Osteocyte (in vitro differentiated cells): ENCODE results near the gene MRPS18C. TPM values are rescaled to one million over a fixed set of nuclear protein-coding genes. Genes with fewer than 3 reads are reported as not detected.
"Not testable (repeated sequence)": the region's sequence is repeated elsewhere in the genome, so short reads cannot be mapped to it uniquely, and the experiment has no call there.

Experiments used
- DNase-seq: peaks from one replicate; pipeline ENCODE4 v3.0.0; 2021; ENCODE audit warnings: mixed read lengths; ENCODE audit not compliant: unreplicated experiment; ENCODE audit errors: extremely low spot score
- H3K27ac Mint-ChIP-seq: one replicate; pipeline ENCODE4 v1.8.0; 2021; ENCODE audit warnings: mild to moderate bottlenecking, mixed read lengths; ENCODE audit not compliant: unreplicated experiment
- H3K27me3 Mint-ChIP-seq: one replicate; pipeline ENCODE4 v1.8.0; 2021; ENCODE audit warnings: mixed read lengths; ENCODE audit not compliant: unreplicated experiment
- H3K36me3 Mint-ChIP-seq: one replicate; pipeline ENCODE4 v1.8.0; 2021; ENCODE audit warnings: mixed read lengths; ENCODE audit not compliant: unreplicated experiment
- H3K4me1 Mint-ChIP-seq: one replicate; pipeline ENCODE4 v1.8.0; 2021; ENCODE audit warnings: mixed read lengths; ENCODE audit not compliant: unreplicated experiment
- H3K4me3 Mint-ChIP-seq: one replicate; pipeline ENCODE4 v1.8.0; 2021; ENCODE audit warnings: mild to moderate bottlenecking, moderate library complexity, mixed read lengths; ENCODE audit not compliant: unreplicated experiment
- H3K9me3 Mint-ChIP-seq: one replicate; pipeline ENCODE4 v1.8.0; 2021; ENCODE audit warnings: mixed read lengths; ENCODE audit not compliant: unreplicated experiment
- total RNA-seq: library from RNA; stranded (reverse); gene quantifications from 2 replicates; pipeline ENCODE4 v1.2.1, GENCODE V29; 2021
- TF ChIP-seq, protein P1 (sequence below): fragments of 200-600 bp; sonication (generic); IDR thresholded peaks from 2 replicates; pipeline ENCODE4 v1.5.0; 2021; ENCODE audit warnings: antibody characterized with exemption, mild to moderate bottlenecking, moderate library complexity

Gene MRPS18C
- total RNA-seq, 1 donor from 2014 or later = 38.9 TPM

GRCh38 chr4:83484500-83485461 is 28.9 kb downstream of the MRPS18C start, which contains the start of gene ABRAXAS1:
Gene ABRAXAS1, minus strand, starts transcription at chr4:83485100. Its CDS starts 28 bp downstream, at chr4:83485072.
- DNase-seq = peak; percentile 98
- Mint-ChIP-seq H3K4me1 (peaks cover 14% of the 10 kb centered on the region), H3K9me3 (no peaks in the 10 kb centered on the region), H3K27me3 (peaks cover 1% of the 10 kb centered on the region), H3K36me3 (peaks cover 3% of the 10 kb centered on the region), H3K4me3 (peak within 1 kb of the TSS; percentile 97), H3K27ac (peak within 1 kb of the TSS; percentile 97)
- TF ChIP-seq, protein P1, sequence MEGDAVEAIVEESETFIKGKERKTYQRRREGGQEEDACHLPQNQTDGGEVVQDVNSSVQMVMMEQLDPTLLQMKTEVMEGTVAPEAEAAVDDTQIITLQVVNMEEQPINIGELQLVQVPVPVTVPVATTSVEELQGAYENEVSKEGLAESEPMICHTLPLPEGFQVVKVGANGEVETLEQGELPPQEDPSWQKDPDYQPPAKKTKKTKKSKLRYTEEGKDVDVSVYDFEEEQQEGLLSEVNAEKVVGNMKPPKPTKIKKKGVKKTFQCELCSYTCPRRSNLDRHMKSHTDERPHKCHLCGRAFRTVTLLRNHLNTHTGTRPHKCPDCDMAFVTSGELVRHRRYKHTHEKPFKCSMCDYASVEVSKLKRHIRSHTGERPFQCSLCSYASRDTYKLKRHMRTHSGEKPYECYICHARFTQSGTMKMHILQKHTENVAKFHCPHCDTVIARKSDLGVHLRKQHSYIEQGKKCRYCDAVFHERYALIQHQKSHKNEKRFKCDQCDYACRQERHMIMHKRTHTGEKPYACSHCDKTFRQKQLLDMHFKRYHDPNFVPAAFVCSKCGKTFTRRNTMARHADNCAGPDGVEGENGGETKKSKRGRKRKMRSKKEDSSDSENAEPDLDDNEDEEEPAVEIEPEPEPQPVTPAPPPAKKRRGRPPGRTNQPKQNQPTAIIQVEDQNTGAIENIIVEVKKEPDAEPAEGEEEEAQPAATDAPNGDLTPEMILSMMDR = no peak

DNA sequence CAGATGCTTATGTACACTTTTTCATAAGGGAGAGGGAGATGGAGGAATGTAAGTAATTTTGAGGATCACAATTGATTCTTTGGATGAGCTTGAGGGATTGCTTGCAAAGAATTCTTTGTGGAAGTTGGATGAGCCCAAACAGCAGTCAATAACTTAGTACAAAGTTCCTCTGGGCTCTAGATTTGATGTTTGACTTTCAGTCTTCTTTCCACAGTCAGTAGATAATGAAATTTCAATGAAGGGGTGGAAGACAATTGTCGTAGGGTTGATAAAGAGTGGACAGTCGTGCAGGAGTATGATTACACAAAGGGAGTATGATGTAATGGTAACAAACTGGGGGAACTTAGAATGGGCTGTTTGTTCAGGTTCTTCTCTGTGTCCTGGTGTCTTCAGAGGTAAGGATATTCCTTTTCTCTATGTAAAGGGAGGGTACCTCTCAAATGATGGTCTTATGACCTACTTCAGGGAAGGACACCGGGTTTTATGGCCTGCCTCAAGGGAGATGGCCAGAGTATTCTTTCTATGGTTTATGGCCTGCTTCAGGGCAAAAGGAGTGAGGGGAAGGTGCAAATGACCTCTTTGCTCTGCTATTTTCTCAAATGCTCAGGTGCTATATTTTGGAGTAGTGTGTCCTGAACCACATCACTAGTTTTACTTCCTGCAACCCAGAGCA is 30.7 kb downstream of the MRPS18C start:
- no peak for DNase-seq
- no peak overlapping the region for H3K27ac Mint-ChIP-seq
- H3K27me3 Mint-ChIP-seq = peaks cover 5% of the 10 kb centered on the region
- TF ChIP-seq, protein P1 = no peak
- H3K36me3 Mint-ChIP-seq = no peaks in the 10 kb centered on the region
- H3K4me3 Mint-ChIP-seq = no peak overlapping the region
- H3K4me1 Mint-ChIP-seq = peaks cover 14% of the 10 kb centered on the region
- no peaks in the 10 kb centered on the region for H3K9me3 Mint-ChIP-seq

DNA sequence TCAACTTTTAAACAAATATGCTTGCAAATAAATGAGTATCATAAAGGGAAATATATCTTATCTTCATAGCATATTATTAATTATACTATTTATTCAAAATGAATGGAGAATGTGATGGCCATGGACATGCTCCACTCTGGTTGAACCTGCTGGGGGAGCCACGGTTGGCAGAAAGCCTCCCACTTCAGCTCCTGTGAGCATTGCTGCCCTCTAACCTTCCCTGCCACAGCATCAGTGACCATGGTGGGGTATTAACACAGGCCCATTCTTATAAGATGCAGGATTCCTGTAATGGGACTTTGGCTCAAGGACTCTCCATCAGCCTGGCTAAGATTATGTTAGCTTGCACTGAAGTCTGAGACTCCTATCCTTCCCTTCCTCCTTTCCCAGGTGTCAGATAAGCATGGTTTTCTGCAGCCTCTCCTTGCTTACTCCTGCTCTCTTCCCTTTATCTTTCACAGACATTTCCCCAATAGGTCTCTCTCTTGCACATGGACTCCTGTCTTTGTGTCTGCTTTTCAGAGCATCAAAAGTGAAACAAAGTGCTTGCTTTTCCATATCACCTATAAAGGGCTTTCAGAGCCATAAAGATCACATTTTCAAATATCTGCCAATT is 34.0 kb downstream of the MRPS18C start:
- no peaks in the 10 kb centered on the region for H3K9me3 Mint-ChIP-seq
- H3K27ac Mint-ChIP-seq = no peak overlapping the region
- H3K4me1 Mint-ChIP-seq = peaks cover 4% of the 10 kb centered on the region
- DNase-seq = no peak
- H3K27me3 Mint-ChIP-seq = peaks cover 5% of the 10 kb centered on the region
- H3K4me3 Mint-ChIP-seq = no peak overlapping the region
- TF ChIP-seq, protein P1 = no peak
- no peaks in the 10 kb centered on the region for H3K36me3 Mint-ChIP-seq

DNA sequence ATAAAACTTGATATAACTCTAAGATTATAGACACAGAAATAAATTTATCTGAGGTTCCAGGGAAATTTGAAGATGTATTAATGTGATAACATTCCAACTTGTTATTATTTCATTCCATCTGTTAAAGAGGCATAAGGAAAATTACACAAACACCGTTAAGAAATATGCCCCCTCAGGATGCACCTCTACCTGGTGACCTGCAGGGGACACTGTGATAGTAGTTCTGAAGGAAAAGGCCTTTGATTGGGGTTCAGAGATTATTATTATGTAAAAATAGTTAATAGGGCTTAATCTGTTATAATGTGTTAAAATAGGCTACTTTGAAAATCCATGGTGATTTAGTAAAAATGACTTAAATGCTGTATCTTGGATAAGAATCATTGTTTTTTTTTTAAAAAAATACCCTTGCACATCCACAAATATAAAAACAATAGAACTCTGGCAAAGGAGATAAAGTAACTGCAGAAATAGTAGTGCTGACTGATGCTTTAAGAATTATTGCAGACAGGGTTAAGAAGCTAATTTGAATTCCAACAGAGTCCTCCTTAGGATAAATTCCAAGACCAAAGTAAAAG is 35.1 kb downstream of the MRPS18C start:
- DNase-seq = no peak
- no peak overlapping the region for H3K27ac Mint-ChIP-seq
- no peaks in the 10 kb centered on the region for H3K4me1 Mint-ChIP-seq
- TF ChIP-seq, protein P1 = peak; percentile 69
- no peaks in the 10 kb centered on the region for H3K36me3 Mint-ChIP-seq
- H3K27me3 Mint-ChIP-seq = peaks cover 5% of the 10 kb centered on the region
- H3K4me3 Mint-ChIP-seq = no peak overlapping the region
- no peaks in the 10 kb centered on the region for H3K9me3 Mint-ChIP-seq

DNA sequence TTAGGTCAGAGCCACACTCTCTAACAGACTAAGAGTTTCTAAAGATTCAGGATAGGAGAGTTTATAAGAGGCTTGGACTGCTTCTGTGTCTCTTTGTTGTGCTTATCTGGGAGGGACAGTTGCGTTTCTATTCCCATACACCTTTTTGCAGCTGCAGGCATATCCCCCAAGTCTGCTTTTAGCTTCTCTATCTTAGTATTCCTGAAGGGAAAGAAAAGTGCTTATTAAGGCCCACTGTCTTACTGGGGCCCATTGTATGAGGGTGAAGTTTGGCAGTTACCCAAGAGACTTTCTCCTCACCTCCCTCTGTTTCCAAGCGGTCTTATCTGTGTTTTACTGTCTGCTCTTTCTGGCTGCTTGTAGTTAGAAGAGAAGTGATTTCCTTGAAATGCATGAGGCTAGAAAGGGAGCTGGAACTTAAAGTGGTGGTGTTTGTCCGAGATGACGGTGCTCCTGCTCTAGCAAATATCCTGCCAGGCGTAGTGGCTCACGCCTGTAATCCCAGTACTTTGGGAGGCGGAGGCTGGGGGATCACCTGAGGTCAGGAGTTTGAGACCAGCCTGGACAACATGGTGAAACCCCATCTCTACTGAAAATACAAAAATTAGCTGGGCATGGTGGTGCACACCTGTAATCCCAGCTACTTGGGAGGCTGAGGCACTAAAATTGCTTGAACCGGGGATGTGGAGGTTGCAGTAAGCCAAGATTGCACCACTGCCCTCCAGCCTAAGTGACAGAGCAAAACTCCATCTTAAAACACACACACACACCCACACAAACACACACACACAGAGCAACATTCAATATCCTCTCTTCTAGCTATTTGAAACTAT is 40.4 kb downstream of the MRPS18C start:
- not testable (repeated sequence) for H3K4me3 Mint-ChIP-seq, DNase-seq, H3K4me1 Mint-ChIP-seq, H3K27ac Mint-ChIP-seq, H3K36me3 Mint-ChIP-seq, H3K9me3 Mint-ChIP-seq
- H3K27me3 Mint-ChIP-seq = peaks cover 23% of the 10 kb centered on the region
